GM15510 (cell line): ENCODE results near the gene CRCP.

Source experiments
- POLR2A ChIP-seq: IDR thresholded peaks from 3 replicates; pipeline ENCODE4 v1.6.1; 2011; ENCODE audit warnings: borderline replicate concordance; ENCODE audit not compliant: insufficient read length; ENCODE audit errors: extremely low read depth

Gene CRCP

DNA sequence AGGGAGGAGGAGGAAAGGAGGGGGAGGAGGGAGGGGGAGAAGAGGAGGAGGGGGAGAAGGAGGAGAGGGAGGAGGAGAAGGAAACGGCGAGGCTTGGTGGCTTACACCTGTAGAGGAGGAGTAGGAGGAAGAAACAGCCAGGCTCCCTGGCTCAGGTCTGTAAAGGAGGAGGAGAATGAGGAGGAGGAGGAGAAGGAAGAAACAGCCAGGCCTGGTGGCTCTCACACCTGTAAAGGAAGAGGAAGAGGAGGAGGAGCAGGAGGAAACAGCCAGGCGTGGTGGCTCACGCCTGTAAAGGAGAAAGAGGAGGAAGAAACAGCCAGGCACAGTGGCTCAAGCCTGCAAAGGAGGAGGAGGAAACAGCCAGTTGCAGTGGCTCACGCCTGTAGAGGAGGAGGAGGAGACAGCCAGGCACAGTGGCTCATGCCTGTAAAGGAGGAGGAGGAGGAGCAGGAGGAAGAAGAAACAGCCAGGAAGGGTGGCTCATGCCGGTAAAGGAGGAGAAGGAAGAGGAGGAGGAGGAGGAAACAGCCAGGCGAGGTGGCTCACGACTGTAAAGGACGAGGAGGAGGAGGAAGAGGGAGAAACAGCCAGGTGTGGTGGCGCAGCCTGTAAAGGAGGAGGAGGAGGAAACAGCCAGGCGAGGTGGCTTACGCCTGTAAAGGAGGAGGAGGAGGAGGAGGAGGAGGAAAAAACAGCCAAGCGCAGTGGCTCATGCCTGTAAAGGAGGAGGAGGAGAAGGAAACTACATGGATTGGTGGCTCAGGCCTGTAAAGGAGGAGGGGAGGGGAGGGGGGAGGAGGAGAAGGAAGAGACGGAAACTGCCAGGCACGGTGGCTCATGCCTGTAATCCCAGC, 14.9 kb upstream of the CRCP start:
- no peak for TF ChIP-seq POLR2A

DNA sequence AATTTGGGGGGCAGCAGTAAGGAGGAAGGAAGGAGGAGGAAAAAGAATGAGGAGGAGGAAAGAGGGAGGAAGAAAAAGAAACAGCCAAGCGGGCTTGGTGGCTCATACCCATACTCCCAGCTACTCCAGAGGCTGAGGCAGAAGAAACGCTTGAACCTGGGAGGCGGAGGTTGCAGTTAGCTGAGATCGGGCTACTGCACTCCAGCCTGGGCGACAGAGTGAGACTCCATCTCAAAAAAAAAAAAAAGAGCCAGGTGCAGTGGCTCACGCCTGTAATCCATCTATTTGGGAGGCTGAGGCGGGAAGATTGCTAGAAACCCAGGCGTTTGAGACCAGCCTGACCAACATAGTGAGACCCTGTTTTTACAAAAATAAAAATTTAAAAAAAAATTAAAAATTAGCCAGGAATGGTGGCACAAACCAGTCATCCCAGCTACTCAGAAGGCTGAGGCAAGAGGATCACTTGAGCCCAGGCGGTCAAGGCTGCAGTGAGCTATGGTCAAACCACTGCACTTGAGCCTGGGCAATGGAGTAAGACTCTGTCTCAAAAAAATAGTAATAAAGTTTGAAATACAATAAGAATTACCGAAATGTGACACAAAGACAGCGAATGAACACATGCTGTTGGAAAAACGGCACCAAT, 14.1 kb upstream of the CRCP start:
- TF ChIP-seq POLR2A, result no peak

GRCh38 chr7:66105263-66105748, 9.3 kb upstream of the CRCP start:
- no peak for TF ChIP-seq POLR2A

- TF ChIP-seq POLR2A, result no peak
These were observed 3.8 kb upstream of the CRCP start for GRCh38 chr7:66110856-66111255.

DNA sequence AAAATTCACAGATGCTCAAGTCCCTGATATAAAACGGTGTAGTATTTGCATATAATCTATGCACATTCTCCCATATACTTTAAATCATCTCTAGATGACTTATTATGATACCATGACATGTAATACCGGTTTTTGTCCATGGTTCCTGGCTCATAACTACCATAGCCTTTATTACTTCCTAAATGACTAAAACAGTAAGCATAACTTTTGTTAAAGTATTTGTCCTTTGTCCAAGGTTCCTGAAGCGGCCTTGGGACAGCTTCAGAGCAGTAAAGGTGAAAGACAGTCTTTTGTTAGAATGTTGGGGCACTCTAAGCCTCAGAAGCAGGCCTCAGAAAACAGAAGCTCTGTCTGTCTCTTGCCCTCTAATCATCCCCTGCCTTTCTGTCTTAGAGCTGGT, 4.0 kb downstream of the CRCP start:
- TF ChIP-seq POLR2A, result no peak

- TF ChIP-seq POLR2A, result no peak
These were observed 4.7 kb downstream of the CRCP start for GRCh38 chr7:66119245-66119850.

DNA sequence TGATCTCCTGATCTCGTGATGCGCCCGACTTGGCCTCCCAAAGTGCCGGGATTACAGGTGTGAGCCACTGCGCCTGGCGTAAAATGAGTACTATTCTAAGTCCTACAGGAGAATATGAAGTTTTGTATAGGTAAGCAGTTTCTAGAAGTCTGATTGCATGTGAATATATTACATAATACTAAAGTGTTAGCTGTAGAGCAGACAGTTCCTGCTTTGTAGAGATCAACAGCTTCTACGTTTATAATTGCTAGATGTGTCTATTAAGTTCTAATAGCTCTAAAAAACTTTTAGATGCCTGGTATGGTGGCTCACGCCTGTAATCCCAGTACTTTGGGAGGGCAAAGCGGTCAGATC, 8.5 kb downstream of the CRCP start:
- TF ChIP-seq POLR2A, result no peak

- TF ChIP-seq POLR2A, result no peak
These were observed 10.5 kb downstream of the CRCP start for GRCh38 chr7:66125052-66125694.

DNA sequence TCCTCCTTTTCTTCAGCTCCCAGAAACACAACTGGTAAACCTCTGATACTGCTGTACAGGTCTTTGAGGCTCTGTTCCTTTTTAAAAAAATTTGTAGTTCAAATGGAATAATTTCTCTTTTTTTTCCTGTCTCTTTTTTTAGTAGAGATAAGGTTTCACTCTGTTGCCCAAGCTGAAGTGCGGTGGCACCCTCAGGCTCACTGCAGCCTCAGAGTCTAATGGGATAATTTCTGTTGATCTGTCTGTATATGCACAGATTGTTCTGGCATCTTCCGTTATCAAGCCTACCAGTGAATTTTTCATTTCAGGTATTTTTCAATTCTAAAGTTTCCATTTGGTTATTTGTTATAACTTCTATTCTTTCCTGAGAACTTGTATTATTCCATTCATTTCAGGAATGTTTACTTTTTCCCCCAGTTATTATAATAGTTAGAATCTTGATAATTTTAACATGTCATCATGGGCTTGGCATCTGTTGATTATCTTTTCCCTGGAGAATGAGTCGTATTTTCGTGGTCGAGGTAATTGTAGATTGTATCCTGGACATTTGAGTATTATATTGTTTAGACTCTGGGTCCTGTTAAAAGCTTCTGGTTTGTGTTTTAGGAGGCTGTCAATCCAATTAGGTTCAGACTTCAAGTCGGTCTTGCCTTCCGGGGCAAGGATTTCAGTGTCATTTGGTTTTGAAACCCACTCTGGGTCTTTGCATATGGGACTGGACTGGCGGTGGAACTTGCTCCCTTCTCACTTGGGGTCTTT, 24.5 kb downstream of the CRCP start:
- no peak for TF ChIP-seq POLR2A

- TF ChIP-seq POLR2A, result no peak
These were observed 26.3 kb downstream of the CRCP start for GRCh38 chr7:66140924-66141323.

DNA sequence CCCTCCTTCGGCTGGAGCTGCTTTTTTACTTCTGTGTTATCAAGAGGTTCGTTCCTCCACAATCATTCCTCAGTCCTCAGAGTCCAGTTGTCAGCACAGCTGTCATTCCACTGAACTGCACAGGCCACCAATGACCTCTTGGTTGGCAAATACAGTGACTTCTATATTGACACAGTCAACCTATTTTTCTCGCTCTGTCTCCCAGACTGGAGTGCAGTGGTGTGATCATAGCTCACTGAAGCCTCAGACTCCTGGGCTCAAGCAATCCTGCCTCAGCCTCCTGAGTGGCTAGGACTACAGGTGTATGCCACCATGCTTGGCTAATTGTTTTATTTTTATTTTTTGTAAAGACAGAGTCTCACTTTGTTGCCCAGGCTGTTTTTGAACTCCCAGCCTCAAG, 27.7 kb downstream of the CRCP start:
- TF ChIP-seq POLR2A, result no peak

DNA sequence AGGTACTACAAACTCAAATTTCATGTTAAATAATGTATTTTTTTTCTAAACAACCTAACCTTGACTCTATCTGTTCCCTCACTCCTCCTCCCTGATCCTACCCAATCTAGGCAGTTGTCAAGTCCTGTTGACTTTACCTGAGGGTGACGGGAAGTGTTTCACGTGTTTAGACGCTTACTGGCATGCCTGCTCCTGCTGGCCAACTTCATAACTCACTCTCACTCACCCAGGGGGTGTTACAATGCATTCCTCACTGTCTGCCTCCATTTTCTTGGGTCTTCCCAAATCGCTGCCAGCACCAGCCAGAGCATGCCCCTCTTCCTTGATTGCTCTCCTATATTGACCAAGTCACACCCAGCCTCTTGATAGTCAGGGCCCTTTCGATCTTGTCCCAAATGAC, 28.3 kb downstream of the CRCP start:
- TF ChIP-seq POLR2A, result no peak

GRCh38 chr7:66143876-66144332, 29.3 kb downstream of the CRCP start:
- TF ChIP-seq POLR2A, result no peak

- no peak for TF ChIP-seq POLR2A
These were observed 30.9 kb downstream of the CRCP start for GRCh38 chr7:66145400-66146104.
